ENCODE measurements around the gene ZNF670. TPM values are rescaled to one million over a fixed set of nuclear protein-coding genes. Genes with fewer than 3 reads are reported as not detected.

The ZNF670 gene
- polyA plus RNA-seq, 1 of the 3 experiments (the other 2 are of a cell fraction), result 0.84 TPM

- Histone ChIP-seq H3K27ac (ENCODE audit: low read depth in 2 of 2, low read length in 1 of 2) (no peak overlapping the region), H3K9ac (no peak overlapping the region), H4K20me1 (ENCODE audit: insufficient read depth) (no peaks in the 10 kb centered on the region), H3K4me2 (no peak overlapping the region), H3K9me2 (no peaks in the 10 kb centered on the region), H3K4me3 (ENCODE audit: low read depth in 2 of 2, low read length in 1 of 2) (no peak overlapping the region), H3K9me3 (peaks cover 7% of the 10 kb centered on the region; the same call in 1 of the 2 replicates), H3K27me3 (ENCODE audit: insufficient read depth) (no peaks in the 10 kb centered on the region), H3K36me3 (replicated peaks in 1 of 2; ENCODE audit: control insufficient read depth in 1 of 2, insufficient read depth in 2 of 2, low read length in 1 of 2) (peaks cover 19 to 22% of the 10 kb centered on the region in 2 experiments), H2AFZ (ENCODE audit: low read depth) (no peak overlapping the region), H3K79me2 (ENCODE audit: insufficient read depth) (peaks cover 31% of the 10 kb centered on the region), H3F3A (replicated peaks; ENCODE audit: insufficient read depth) (peaks cover 8% of the 10 kb centered on the region), H3K4me1 (ENCODE audit: control insufficient read depth in 1 of 2, insufficient read depth in 2 of 2, low read depth in 1 of 2, low read length in 1 of 2) (peaks cover 8 to 10% of the 10 kb centered on the region in 2 experiments; a peak in 3 of 4 replicates)
- ChIA-PET POLR2A (no interaction called here), CTCF (no interaction called here)
- no peak for TF ChIP-seq SIN3A (IDR thresholded peaks at IDR 0.05; ENCODE audit: borderline replicate concordance, low read depth, low read length)
- no peak for TF ChIP-seq GATA2 (CRISPR knock-in tag; IDR thresholded peaks at IDR 0.05)
- no peak for TF ChIP-seq SMC3 (IDR thresholded peaks at IDR 0.05; ENCODE audit: low read depth, low read length)
- TF ChIP-seq TCF12 (IDR thresholded peaks at IDR 0.05), result no peak
- TF ChIP-seq RXRA (IDR thresholded peaks at IDR 0.05; ENCODE audit: borderline replicate concordance, low read depth), result no peak
- TF ChIP-seq EP300 (IDR thresholded peaks at IDR 0.05; ENCODE audit: borderline replicate concordance in 1 of 2, low read depth in 1 of 2, low read length in 1 of 2), result no peak
- no peak for TF ChIP-seq IRF3 (IDR thresholded peaks at IDR 0.05; ENCODE audit: low read depth, low read length)
- TF ChIP-seq RCOR1 (IDR thresholded peaks at IDR 0.05; ENCODE audit: low read length), result no peak
- no peak for TF ChIP-seq USF1 (IDR thresholded peaks at IDR 0.05; ENCODE audit: borderline replicate concordance, low read depth)
- no peak for TF ChIP-seq YY1 (IDR thresholded peaks at IDR 0.05; ENCODE audit: low read depth)
- no peak for TF ChIP-seq MAX (IDR thresholded peaks at IDR 0.05; ENCODE audit: low read depth)
- TF ChIP-seq USF2 (IDR thresholded peaks at IDR 0.05; ENCODE audit: borderline replicate concordance, low read depth, low read length), result no peak
- TF ChIP-seq JUND (IDR thresholded peaks at IDR 0.05), result no peak
- no peak for TF ChIP-seq RAD21 (IDR thresholded peaks at IDR 0.05; ENCODE audit: low read length)
- no peak for TF ChIP-seq FOSL2 (IDR thresholded peaks at IDR 0.05; ENCODE audit: borderline replicate concordance, low read depth)
- no peak for TF ChIP-seq TAF1 (IDR thresholded peaks at IDR 0.05; ENCODE audit: borderline replicate concordance, low read depth, low read length)
- no peak for TF ChIP-seq POLR2AphosphoS5 (IDR thresholded peaks at IDR 0.05; ENCODE audit: low read depth, low read length)
- no peak for TF ChIP-seq EZH2phosphoT487 (IDR thresholded peaks at IDR 0.05; ENCODE audit: borderline replicate concordance, low read depth)
- no peak for TF ChIP-seq FOXJ3 (CRISPR knock-in tag; IDR thresholded peaks at IDR 0.05)
- 86% methylated on average over 15 of the region's 15 CpGs for WGBS (ENCODE audit: low lambda C conversion rate)
- no peak for DNase-seq
Observed at GRCh38 chr1:247105966-247106365, 27.4 kb upstream of the ZNF670 start.

All from SK-N-SH (cell line).